SKM-1 (cell line): ENCODE measurements around the gene COL17A1.
A peak's percentile ranks its signal among the peaks of the same experiment; 100 is the strongest.

Source experiments
- DNase-seq: peaks from one replicate; lab custom pipeline; 2025; ENCODE audit not compliant: unreplicated experiment; lab: John Stamatoyannopoulos, UW

Gene COL17A1

GRCh38 chr10:104098358-104098925, 12.8 kb upstream of the COL17A1 start:
- no peak for DNase-seq

- no peak for DNase-seq
Measured at GRCh38 chr10:104096692-104097091, 11.0 kb upstream of the COL17A1 start.

- no peak for DNase-seq
Measured at GRCh38 chr10:104092749-104093148, 7.1 kb upstream of the COL17A1 start.

GRCh38 chr10:104090611-104091010, 4.9 kb upstream of the COL17A1 start:
- no peak for DNase-seq

GRCh38 chr10:104089621-104090020, 3.9 kb upstream of the COL17A1 start:
- no peak for DNase-seq

- no peak for DNase-seq
Measured at GRCh38 chr10:104088239-104088638, 2.6 kb upstream of the COL17A1 start.

- no peak for DNase-seq
Measured at GRCh38 chr10:104084482-104085142, 1.1 kb downstream of the COL17A1 start.

- DNase-seq, result no peak
Measured at GRCh38 chr10:104081998-104082397, 3.7 kb downstream of the COL17A1 start.

- DNase-seq, result peak; percentile 9
Measured at GRCh38 chr10:104080762-104081161, 4.9 kb downstream of the COL17A1 start.

- DNase-seq, result no peak
Measured at GRCh38 chr10:104077663-104078151, 8.0 kb downstream of the COL17A1 start.

GRCh38 chr10:104077247-104077646, 8.4 kb downstream of the COL17A1 start:
- no peak for DNase-seq

- DNase-seq, result no peak
Measured at GRCh38 chr10:104076743-104077160, 8.9 kb downstream of the COL17A1 start.

- DNase-seq, result no peak
Measured at GRCh38 chr10:104074505-104074904, 11.2 kb downstream of the COL17A1 start.

GRCh38 chr10:104072786-104073185, 12.9 kb downstream of the COL17A1 start:
- DNase-seq, result no peak

GRCh38 chr10:104069613-104070012, 16.1 kb downstream of the COL17A1 start:
- DNase-seq, result no peak

- DNase-seq, result no peak
Measured at GRCh38 chr10:104067525-104067924, 18.2 kb downstream of the COL17A1 start.

- no peak for DNase-seq
Measured at GRCh38 chr10:104066945-104067344, 18.7 kb downstream of the COL17A1 start.

GRCh38 chr10:104065748-104066147, 19.9 kb downstream of the COL17A1 start:
- no peak for DNase-seq

GRCh38 chr10:104061196-104061595, 24.5 kb downstream of the COL17A1 start:
- no peak for DNase-seq

- DNase-seq, result no peak
Measured at GRCh38 chr10:104059364-104059763, 26.3 kb downstream of the COL17A1 start.

GRCh38 chr10:104057717-104058116, 28.0 kb downstream of the COL17A1 start:
- DNase-seq, result no peak

GRCh38 chr10:104056619-104057273, 28.9 kb downstream of the COL17A1 start:
- DNase-seq, result no peak
